Stimulated activated naive CD8-positive, alpha-beta T cell treated with anti-CD3 and anti-CD28 coated beads, Interleukin-15, Interleukin-2, amounts not matched to agents 100 U/mL and 50 U/mL, for 24 hours (primary cell): ENCODE measurements around the gene ITIH5.

Source experiments
- ATAC-seq: fragments of 150-1000 bp; cut with Tn5 transposase; one replicate; pipeline ENCODE4 v1.10.0; 2021
- DNase-seq: peaks from one replicate; pipeline ENCODE4 v3.0.0; 2021

The ITIH5 gene

DNA sequence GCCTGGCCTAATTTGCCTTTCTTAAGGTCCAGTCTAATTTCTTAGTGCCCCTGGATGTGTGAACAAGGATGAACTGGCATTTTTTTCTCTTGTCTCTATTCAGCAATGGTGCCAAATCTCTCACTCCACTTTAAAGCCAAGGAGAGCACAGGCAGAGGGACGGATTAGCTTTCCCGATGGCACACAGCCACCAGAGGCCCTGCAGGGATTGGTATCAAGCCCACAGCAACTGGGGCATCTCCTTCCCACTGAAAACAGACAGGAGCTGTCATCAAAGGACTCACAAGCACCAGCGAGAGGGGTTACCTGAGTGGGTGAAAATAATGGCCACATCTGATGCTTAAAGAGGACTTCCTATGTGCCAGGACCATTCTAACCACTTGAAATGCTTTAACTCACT, 83.1 kb downstream of the ITIH5 start:
- DNase-seq (no peak), ATAC-seq (no peak)

DNA sequence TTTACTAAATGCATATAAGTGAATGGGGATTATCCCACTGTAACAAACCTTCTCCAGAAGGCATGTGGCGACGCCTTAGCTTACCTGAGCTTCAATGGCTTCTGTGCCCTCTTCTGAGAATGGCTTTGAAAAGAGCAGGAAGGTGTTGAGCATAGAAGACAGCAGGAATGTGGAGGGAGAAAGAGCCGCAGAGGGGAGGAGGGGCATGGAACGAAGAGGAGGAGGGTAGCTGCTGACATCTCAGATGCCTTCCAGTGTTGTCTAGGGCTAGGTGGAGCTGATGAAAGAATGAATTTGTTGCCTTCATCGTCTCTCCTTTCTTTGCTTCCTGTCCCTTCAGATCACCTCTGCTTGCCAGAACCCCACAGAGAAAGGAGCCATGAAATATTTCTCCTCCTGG, 86.2 kb downstream of the ITIH5 start:
- ATAC-seq (no peak), DNase-seq (no peak)

DNA sequence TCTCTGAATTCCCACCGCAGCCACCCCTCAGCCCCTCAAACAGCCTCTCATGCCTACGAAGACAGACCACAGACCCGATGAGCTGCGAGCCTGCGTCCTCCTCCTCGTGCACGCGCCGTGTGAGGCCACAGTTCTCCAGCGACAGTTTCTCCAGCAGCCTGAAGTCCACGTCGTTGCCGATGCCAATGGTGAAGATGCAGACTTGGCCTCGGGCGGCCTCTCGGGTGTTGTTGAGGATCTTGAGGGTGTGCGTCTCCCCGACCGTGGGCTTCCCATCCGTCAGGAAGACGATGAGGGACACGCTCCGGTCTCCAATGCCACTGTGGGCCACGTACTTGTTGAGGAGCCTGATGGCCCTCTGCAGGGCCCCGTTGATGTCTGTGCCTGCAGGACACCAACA, 87.1 kb downstream of the ITIH5 start:
- DNase-seq (no peak), ATAC-seq (no peak)

DNA sequence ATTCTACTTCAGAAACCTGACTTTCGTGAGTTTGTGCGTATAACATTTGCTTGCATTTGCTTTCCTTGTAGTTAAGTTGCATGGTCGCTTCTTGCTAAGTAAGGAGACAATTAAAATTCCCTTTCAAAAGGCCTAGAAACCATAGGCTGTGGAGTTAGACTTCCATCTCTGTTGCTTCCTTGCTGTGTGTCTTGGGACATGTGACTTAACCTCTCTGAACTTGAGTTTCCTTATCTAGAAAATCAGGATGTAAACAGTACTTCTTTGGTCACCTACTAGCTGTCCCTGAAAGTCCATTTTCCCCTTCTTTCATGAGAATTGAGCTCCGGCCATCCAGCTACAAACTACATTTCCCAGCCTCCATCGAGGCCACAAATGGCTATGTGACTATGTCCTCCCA, 89.2 kb downstream of the ITIH5 start:
- DNase-seq = no peak
- ATAC-seq = no peak

DNA sequence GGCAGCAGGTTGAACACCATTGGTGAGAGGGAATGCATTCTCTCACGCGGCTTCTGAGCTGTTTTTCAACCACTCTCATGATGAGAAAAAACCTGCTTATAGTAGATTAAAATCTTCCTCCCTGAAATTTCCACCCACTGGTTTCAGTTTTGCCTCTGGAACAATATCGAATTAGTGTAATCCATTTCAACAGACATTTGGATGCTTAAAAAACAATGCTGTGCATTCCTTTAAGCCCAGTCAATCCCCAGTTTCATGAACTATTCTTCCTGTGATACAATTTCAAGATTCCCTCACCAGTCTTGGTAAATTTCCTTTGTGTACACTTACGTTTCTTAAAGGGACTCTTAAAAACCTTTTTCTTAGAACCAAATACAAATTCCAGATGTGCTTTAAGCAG, 89.6 kb downstream of the ITIH5 start:
- no peak for ATAC-seq
- no peak for DNase-seq

DNA sequence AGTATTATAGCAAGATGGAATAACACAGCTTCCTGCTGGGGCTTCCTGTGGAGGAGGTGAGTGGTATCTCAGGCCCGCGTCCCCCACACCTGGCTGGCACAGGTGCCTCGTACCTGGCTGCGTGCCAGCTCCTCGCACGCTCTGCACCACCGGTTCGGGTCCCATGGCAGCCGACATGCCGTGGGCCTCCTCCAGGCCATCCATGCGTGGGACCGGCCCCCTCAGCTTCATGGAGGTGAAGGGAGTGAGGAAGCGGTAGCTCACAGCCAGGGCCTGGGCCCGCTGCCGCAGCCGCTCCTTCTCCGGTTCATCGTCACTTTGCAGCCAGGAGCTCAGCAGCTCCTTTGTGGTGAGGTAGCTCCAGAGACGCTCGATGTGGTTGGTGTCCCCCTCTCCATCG, 90.4 kb downstream of the ITIH5 start:
- no peak for DNase-seq
- no peak for ATAC-seq

DNA sequence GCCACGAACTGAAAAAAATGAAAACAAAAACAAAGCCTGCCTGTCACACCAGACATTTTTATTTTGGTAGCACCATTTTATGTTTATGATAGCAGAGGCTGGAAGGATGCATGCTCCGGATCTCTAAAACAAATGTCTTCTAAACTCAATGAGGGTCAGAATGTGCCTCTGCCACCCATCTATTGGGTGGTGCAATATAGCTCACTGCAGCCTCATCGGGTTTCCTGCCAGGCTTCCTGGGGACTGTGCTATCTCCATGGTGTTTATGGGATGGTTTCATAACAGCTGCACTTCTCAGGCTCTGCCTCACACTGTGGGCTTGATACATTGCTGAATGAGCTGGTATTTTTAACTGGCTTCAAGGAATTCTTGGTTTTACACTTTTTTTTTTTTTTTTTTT, 94.4 kb downstream of the ITIH5 start:
- DNase-seq (no peak), ATAC-seq (no peak)

DNA sequence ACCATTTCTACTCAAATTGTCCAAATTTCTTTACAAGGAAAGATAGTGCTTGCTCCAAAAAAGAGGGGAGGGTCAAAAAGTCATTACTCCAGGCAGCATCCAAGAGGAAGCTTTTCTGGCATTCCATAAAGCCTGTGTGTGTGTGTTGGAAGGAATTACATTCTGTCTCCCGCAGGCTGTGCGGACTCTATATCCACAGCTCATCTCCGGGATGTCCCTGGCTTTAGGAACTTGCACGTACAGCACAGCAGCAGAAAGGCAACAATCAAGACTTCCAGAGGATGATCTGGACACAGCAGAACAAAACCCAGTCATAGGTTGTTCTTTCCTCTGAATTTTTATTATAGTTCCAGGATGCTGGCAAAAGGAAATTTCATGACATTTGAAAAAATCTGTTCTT, 94.8 kb downstream of the ITIH5 start:
- no peak for DNase-seq
- no peak for ATAC-seq

DNA sequence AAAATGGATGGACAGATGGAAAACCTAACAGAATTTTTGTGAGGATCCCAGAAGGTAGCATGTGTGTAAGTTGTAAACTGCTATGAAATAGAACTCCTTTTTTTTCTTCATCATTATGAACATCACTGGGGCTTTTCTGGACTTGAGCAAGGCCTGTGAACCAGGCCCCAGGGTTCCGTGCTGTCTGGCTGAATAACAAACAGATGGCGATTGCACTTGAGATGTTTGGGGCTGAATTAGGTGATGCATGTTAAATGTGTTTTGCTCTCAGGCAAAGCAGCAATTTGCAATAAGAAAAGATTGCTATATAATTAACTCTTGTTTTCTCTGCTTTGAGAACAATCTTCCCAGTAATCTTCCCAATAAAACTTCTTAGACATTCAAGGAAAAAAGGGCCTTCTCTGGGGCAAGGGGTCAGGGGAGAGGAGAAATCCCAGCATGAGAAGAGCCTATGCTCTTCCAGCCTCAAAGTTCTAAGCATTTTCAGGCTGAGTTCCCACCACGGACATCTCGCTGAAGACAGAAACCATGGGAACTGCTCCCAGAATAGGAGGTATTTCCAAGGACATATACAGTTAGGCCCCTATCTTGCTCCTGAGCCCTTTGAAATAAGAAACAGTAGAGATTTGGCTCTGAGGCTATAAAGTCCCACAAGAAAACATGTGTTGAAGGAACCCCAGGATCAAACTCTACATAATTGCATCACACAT, 98.7 kb downstream of the ITIH5 start:
- DNase-seq = no peak
- ATAC-seq = no peak

DNA sequence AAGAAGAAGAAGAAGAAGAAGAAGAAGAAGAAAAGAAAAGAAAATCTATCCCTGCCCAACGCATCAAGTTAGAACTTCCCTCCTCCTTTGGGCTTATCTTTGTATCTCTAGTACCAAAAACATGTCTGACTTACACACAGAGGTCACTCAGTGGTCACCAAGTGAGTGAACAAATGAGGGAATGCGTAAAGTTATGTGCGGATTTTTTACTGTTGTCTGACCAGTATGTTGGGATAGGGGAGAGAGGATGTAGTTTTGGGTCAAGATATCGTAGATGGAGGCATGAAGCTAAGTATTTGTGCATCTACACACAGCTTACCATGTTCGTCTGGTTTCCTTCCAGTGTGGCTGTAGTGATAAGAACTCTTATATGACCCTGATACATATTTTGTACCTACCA, 99.9 kb downstream of the ITIH5 start:
- DNase-seq (no peak), ATAC-seq (no peak)

DNA sequence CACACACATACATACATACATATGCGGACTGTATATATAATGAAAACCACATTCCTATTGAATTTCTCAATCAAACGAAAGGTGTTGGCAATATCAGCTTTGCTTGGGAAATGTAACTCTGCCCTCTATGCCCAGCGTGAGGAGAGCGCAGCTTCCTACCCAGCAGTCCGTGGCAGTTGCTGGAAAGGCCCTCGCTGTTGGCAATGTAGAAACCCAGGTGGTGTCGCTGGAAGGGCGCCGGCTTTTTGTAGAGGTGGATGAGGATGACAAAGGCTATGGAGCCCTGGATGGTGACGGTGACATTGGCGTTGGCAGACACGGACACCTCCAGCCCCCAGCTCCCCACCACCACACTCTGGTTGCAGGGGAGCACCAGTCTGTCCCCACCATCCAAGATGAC, 100.9 kb downstream of the ITIH5 start:
- no peak for ATAC-seq

DNA sequence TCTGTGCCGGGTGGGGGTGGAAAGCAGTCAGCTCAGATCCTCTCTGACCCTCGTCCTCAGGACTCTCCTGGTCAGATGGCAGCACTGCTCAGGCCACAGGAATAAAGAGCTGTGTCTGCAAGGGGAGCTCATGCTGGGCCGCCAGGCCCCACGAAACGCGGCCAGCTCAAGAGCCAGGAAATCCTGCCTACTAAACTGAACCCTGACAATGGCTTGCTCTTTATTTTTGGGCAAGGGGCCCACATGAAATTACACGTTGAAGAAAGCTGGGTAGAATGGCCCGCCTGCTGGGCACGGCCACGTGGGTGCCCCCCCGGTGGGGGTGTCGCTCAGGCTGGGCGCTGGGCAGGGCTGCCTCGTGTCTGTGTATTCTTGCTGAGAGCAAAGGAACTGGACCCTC, 103.0 kb downstream of the ITIH5 start:
- no peak for ATAC-seq
- no peak for DNase-seq

More for the DNA sequence above, 100.9 kb downstream of the ITIH5 start:
- no peak for DNase-seq

DNA sequence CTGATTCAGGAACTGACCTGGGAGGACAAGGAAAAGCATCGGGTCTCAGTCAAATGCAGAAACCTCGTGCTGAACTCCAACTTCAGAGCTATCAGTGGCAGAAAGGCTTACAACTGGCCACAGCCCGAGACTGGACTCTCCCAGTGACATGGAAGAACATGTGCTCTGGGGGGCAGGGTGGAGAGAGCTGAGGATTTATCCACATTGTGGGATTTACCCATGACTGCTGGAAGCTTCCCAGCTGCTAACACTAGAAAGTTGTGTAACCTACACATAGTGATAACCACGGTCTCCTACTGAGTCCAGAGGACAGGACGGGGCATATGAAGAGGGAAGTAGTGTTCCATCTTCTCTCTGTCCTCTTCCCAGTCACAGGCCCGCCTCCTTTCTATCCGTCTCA, 103.4 kb downstream of the ITIH5 start:
- DNase-seq = no peak

DNA sequence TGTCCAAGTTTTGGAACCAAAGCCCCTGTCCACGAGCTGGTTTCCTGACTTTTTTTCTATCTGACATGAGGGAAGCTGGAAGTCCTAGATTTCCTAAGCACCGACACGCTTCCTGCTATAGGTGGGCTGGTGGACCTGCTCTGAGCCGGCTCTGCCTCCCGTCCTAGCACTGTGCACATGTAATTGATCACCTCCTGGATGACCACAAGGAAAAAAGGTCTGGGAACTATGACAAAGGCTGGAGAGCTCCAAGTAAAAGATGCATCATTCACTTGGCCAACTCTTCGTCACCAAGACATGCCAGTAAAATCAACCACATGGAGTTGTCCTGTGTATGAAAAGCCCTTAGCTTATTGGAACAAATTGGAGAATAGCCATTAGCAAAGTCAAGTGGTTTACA, 104.8 kb downstream of the ITIH5 start:
- DNase-seq (no peak), ATAC-seq (no peak)

More for the DNA sequence above, 103.4 kb downstream of the ITIH5 start:
- ATAC-seq = peak; percentile 28

DNA sequence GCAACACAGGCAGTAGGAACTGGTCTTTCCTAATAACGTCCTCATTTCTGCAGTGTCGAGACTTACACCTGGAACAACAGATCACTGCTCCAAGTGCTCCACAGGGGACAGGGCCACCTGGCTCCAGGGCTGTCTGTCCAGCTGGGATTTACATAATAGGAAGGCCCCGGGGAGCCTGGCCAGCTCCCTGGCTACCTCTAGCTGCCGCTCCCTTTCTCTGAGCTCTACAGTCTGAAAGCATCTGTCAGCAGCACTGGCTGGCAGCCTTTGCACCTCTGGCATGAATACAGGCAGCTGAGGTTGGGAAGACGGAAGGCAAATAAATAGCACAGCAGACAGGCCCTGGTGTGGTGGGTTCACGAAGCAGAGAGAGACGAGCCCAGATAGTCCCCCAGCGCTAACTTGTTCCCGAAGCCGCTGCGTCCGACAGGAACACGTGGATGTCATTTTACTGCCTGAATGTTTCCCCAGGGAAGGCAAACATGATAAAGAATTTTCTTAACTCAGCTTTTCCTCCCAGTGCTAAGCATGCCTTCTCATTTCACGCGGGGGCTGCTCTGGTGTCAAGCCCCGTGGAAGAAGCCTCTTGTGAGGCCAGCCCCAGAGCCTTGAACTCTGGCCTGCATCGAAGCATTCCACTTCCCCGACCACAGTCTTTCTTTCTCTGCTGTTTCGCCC, 105.4 kb downstream of the ITIH5 start:
- ATAC-seq (no peak), DNase-seq (no peak)

DNA sequence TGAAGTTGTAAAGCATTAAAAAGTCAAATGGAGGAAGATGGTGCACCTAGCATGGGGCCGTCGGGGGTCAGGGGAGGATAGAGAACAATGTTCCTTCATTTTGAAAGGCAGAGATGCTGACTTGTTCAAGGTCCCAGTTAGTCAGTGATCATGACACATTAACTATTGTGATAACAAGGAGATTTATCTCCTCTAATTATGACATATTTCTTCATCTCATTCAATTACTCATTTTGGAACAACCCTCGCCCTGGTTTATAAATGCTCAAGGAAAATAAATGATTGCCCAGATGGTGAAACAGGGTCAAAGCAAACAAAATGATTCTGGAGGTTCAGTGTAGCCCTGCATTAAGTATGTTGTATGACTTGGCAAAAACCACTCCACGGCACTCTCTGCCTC, 106.2 kb downstream of the ITIH5 start:
- ATAC-seq (no peak), DNase-seq (no peak)

DNA sequence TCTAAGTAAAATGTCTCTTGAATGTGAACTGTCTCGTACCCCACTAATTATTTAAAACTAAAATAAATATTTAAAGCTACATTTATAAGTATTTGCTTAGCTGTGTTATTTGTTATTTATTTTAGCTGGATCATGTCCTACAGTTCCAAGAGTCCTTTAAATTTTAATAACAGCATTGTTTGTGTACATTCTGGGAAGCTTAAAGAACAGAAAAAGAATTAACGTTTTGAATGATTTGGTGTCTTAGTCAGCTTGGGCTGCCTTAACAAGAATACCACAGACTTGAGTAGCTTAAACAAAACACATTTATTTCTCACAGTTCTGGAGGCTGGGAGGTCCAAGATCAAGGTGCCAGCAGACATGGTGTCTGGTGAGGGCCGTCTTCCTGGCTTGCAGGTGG, 107.4 kb downstream of the ITIH5 start:
- no peak for ATAC-seq
- DNase-seq = no peak

DNA sequence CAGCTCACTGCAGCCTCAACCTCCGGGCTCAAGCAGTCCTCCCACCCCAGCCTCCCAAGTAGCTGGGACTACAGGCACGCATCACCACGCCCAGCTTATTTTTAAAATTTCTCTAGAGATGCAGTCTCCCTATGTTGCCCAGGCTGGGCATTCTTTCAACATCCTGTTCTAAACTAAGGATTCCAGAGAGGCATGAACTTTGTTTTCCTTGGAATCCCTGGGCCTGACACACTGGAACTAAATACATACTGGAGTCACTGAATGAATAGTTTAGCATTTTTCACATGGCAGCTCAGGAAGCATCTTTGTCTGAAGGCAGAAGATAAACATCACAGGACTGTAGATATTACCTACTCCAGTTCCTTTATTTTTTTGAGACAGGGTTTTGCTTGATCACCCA, 108.7 kb downstream of the ITIH5 start:
- no peak for DNase-seq
- no peak for ATAC-seq

DNA sequence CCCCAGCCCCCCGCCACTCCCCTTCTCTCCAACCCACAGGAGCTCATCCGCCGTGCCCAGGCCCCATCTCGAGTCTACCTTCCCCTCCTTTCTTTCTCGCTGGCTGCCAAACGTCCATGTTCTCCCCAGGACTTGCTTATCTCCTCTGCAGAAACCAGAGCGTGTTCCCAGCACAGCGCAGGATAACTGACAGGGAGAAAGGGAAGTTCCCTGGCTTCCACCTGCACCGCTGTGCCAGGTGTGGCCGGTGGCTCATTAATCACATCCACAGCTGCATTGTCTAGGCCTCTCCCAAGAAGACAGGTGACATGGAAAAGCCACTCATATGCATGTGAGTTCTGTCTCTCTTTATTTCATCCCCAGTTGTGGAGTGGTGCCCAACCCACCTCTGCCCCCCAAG, 113.2 kb downstream of the ITIH5 start:
- ATAC-seq (no peak), DNase-seq (no peak)

DNA sequence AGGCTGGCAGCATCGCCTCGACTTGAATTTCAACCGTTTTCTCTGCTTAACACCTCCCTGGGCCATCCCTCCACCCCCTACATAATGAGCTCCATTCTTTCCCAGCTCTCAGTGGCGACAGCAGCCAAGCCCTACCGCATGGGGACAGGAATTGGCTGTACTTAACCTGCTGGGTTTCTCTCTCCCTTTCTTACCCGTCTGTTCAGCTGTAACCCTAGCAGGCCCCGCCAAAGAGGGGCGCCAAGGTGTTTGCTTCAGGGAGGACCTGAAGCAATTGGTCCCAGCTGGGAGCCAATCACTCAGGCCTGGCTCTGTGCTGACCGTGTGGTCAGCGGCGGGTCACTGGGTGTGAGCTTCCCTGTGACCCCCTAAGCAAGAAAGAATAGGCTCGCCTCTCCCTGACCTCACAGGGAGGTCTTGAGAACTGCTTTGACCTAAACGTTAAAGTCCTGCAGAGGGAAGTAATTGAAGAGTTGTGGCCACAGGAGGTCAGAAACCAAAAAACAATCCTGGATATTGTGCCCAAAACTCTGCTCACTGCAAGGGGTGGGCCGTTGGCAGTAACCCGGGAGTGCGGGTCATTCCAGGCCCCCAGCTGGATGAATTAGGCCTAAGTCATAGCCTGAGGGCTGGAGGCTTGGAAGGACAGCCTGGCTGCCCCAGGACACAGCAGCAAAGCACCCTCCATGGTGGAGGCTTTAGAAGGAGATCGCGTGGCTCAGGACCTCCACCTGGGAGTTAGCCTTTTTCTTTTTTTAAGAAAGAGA, 114.6 kb downstream of the ITIH5 start:
- DNase-seq (no peak), ATAC-seq (no peak)

DNA sequence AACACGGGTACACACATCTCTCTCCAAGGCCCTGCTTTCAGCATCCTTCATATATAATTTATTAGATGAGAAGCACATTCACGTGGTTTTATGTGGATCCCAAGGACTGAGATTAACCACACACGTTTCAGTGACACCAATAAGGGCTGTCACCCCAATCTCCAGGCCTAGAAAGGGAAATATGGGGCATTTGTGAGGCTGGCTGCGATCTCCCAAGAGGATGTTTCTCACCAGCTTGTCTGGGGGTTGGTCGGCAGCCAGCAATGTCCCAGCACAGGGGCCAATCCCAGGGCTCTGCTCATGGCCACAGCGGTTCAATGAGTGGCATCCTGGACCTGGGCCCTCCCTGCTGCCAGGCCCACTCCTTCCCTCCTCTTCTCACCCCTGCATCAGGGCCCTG, 115.5 kb downstream of the ITIH5 start:
- ATAC-seq = no peak

DNA sequence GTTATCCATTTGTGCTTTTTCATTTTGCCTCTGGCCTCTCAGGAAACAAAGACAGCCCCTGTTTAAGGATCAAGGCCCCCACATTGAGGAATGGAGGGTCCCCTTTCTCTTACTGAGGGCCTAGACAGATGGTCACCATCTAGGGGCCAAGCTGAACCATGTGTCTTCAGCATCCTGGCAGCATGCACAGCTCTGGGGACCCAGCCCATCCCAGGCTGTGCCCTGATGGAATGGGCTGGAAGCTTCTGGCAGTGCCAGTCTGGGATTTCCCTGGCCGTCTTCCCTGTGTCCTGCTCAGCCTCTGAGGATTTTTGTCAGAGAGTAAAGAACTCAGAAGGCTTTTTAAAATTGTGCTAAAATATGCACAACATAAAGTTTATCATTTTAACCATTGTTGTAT, 116.8 kb downstream of the ITIH5 start:
- ATAC-seq (no peak), DNase-seq (no peak)

More for the DNA sequence above, 115.5 kb downstream of the ITIH5 start:
- no peak for DNase-seq

DNA sequence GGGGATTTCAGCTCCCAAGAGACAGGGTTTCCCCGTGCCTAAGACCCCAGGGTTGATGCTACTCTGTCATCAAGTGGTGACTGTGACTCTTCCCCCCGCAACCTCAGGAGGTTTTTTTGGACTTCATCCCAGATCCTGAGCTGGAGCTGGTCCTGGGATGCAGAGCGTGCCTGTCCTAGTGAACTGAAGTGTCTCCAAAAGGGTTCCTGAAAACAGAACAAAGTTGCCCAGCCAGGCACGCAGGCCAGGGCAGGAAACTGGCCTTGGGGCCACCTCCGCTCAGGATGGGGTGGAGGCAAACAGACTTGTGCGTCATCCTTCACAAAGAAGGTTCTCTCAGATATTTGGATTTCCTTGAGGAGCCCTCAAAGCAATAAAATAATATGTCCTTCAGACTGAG, 118.9 kb downstream of the ITIH5 start:
- ATAC-seq (no peak), DNase-seq (no peak)

DNA sequence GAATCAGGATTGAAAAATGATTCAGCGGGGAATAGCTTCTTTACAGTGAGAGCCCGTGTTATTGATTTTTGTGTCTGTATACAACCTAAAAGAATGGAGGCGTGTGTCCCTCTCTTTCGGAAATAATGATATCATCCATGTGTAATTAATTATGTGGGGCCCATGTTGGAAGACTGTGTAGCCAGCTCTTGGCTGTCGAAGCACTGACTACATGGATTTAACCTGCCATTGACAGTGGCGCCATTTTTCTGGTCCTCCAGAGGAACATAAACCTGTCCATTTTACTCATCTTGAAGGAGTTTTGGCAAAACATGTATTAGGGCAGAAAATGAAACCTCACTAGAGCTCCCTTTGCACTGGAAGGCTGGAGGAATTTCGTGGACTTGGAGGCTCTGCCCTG, 119.6 kb downstream of the ITIH5 start:
- ATAC-seq = no peak
- DNase-seq = no peak
